Stimulated activated CD8-positive, alpha-beta memory T cell treated with anti-CD3 and anti-CD28 coated beads, Interleukin-15, amount 100 ng/mL, for 4 hours (primary cell): ENCODE data around the gene NR3C1.
"Not testable (repeated sequence)": the region's sequence is repeated elsewhere in the genome, so short reads cannot be mapped to it uniquely, and the experiment has no call there.

Source experiments
- DNase-seq, 2 donors: peaks; one replicate each; pipeline ENCODE4 v3.0.0-alpha.2; 2020; ENCODE audit warnings: low read depth in 2 of 2

The NR3C1 gene

DNA sequence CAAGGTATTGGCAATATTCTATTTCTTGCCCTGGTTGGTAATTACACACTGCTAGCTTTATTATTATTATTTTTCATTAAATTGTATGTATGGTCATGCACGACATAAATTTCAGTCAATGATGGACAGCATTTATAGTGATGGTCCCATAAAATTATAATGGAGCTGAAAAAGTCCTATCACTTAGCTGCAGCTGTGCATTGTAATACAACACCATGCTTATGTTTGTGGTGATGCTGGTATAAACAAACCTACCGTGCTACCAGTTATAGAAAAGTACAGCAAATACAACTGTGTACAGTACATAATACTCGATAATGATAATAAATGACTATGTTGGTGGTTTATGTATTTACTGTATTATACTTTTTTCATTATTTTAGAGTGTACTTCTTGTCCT lies 65.5 kb downstream of the NR3C1 start:
- DNase-seq: no peak

DNA sequence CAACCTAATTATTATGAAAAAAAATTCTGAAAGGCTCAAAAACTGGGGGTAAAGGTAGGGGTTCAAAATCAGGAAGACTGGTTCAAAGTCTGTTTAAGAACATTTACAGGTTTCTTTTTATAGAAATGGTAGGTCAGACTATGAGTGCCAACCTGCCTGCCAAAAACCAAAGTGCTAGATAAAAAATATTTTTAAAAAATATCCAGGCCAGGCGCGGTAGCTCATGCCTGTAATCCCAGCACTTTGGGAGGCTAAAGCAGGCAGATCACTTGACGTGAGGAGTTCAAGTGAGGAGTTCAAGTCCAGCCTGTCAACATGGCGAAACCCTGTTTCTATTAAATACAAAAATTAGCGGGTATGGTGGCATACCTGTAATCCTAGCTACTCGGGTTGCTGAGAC lies 67.0 kb downstream of the NR3C1 start:
- DNase-seq: no peak

DNA sequence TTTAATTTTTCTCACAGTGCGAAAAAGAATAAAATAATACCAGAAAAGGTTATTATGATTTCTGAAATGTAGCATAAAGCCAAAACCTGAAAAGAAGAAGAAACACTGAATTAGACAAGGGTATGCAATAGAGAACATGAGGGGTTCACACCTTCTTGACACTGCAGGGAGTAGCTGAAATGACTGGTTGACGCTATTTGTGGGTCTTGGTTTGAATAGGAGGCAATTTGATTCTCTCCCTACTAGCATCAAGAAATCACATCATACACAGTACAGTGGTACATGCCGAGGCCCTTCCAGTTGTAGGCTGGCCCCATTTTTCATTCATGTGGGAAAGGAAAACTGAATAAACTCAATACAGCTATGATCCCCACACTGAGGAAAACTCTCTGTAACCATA lies 68.6 kb downstream of the NR3C1 start:
- DNase-seq: no peak

DNA sequence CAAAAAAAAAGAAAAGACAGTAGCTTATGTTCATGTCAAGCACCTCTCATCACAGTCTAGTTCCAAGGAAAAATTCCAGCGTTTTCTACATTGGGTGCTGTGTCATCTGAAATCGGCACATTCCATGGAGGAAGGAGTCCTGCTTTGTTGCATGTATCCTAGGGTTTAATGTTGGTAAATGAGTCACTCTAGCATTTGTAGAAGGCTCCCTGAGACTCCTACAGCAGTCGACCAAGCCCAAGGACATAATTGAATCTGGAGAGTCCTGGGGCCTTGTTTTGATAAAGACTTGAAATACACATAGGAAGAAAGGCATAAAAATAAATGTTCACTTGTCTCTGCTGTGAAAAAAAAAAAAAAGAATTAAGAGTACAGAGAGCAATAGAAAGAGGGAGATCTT lies 69.1 kb downstream of the NR3C1 start:
- not testable (repeated sequence) for DNase-seq

DNA sequence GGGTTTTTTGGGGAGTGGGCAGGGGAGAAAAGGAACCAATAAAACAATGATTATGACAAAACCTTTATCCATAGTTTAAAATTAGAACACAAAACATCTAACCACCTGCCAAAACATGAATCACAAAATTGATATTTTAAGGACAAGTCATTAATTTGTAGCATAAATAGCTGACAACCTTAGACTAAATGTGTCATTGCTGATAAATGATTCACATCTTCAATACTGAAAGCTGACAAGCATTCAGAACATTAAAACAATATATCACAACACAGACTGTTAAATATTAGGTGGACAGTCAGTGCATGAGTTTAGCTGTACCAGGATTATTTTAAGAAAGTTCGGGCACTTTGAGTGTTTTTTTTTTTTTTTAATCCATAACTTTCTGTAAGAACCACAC lies 71.5 kb downstream of the NR3C1 start:
- DNase-seq: no peak

DNA sequence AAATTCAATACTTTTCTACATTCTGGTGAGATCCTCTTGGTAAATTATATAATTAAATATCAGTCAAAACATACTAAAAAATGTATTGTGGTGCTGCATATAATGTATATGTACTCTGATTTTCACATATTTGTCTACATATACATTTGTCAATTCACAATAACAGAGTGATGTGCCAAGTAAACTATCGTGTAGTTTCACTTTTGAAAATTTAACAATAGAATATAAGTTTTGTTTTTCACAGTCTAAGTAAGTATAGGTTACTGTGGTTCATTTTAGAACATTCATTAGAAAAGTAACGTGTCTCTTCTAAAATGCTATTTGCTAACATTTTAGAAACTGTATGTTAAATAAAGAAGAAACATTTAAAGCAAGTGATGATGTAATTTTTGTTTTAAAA lies 73.6 kb downstream of the NR3C1 start:
- DNase-seq: no peak

DNA sequence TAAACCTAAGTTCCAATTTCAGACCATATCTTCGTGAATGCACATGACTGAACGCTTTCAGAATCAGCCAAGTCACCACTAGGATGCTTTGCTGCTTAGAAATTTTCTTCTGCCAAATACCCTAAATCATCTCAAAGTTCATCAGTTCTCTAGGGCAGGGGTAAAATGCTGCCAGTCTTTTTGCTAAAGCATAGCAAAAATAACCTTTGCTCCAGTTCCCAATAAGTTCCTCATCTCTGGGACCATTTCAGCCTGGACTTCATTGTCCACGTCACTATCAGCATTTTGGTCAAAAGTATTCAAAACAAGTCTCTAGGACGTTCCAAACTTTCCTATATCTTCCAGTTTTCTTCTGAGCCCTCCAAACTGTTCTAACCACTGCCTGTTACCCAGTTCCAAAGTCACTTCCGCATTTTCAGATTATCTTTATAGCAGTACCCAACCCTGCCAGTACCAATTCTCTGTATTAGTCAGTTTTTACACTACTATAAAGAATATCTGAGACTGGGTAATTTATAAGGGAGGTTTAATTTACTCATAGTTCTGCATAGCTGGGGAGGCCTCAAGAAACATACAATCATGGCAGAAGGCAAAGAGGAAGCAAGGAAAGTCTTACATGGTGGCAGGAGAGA lies 74.8 kb downstream of the NR3C1 start:
- no peak for DNase-seq

DNA sequence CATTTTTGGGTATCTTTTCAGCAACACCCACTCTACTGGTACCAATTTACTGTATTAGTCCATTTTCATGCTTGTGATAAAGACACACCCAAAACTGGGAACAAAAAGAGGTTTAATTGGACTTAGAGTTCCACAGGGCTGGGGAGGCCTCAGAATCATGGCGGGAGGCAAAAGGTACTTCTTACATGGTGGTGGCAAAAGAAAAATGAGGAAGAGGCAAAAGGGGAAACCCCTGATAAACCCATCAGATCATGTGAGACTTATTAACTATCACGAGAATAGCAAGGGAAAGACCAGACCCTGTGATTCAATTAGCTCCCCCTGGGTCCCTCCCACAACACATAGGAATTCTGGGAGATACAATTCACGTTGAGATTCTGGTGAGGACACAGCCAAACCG lies 78.4 kb downstream of the NR3C1 start:
- not testable (repeated sequence) for DNase-seq

DNA sequence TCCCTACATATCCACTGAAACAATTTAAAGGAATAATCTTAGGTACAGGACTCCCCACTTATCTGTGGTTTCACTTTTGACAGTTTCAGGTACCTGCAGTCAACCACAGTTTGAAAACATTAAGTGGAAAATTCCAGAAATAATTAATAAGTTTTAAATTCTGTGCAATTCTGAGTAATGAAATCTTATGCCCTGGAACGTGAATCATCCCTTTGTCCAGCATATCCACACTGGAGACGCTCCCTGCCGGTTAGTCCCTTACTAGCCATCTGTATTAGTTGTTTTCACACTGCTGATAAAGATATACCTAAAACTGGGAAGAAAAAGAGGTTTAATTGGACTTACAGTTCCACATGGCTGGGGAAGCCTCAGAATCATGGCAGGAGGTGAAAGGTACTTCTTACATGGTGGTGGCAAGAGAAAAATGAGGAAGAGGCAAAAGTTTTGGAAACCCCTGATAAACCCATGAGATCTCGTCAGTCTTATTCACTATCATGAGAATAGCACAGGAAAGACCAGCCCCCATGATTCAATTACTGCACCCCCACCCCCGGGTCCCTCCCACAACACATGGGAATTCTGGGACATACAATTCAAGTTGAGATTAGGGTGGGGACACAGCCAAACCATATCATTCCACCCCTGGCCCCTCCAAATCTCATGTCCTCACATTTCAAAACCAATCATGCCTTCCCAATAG lies 80.4 kb downstream of the NR3C1 start:
- DNase-seq: not testable (repeated sequence)

DNA sequence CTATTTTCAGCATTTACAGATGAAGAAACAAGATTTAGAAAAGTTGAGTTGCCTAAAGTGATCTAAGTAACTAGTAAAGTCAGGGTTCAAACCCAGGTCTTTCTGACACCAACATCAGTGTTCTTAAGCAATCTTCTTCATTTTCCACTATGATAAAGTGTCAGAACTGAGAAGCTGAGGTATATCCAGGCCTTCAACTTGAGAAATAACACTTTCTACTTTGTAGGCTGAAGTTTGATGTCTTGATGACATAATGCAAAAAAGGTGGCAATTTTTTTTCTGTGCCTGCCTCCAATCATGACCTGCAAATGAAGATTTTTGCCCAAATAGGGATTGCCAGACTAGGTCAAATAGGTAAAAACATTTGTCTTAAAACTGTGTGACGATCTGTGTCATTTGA lies 81.3 kb downstream of the NR3C1 start:
- DNase-seq: no peak

DNA sequence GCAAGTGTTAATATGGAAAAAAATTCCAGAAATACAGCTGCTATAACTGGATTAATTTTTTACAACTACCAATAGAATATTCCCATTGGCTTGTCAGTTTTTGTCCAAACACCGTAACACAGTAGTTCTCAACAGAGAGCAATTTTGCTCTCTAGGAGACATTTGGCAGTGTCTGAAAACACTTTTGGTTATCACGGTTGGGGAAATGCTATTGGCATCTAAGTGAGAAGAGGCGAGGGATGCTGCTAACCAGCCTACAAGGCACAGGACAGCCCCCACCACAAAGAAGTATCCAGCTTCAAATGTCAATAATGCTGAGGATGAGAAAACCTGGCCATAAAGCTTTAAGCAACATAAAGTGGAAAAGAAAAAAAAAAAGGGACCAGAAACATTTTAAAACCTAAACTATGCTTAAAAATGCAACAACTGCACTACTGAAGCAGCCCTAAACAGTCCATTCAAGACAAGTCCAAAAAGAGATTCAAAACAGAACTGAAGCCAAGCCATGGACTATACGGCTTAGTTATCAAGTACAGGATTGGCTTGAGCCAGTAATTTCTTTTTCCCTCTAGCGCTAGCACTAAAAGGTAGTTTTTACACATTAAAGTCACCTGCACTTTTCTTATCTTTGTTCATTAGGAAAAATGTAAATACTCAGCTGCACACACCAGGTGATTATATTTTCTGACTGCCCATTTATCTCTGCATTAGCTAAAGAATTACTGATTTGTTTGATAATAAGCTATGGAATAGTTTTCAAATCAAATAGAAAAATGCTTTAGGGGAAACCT lies 83.9 kb downstream of the NR3C1 start:
- no peak for DNase-seq

DNA sequence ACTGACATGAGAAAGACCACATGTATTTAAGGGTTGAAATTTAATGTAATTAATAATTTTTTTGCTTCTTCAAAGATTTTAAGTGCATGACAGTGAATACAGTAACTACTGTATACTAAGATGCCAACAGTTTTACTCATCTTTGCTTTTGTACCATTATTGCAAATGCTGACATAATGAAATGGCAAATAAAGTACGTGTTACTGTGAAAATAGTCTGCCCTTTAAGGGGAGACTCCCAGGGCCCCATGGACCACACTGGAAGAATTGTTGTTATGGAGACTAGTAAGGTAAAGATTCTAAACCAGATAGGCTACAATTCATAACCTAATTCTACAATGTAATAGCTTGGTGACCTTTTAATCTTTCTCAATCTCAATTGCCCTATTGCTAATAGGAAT lies 84.7 kb downstream of the NR3C1 start:
- DNase-seq: no peak

DNA sequence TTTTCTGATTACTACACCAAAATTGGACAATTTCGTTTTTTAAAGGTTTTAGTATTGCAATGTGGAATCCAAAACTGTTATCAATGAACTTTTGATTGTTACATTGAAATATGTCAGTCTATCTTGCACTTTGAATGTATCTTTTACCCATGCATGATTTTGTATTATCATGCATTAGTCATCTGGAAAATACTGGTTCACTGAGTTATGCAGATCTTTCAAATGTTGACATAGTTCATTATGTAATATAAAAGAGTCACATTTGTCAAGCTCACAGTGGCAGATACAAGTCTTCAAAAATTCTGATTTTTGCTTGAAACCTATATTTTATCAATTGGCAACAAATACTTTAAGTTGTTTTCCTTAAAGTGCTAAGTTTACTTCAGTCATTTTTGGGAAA lies 85.2 kb downstream of the NR3C1 start:
- no peak for DNase-seq

DNA sequence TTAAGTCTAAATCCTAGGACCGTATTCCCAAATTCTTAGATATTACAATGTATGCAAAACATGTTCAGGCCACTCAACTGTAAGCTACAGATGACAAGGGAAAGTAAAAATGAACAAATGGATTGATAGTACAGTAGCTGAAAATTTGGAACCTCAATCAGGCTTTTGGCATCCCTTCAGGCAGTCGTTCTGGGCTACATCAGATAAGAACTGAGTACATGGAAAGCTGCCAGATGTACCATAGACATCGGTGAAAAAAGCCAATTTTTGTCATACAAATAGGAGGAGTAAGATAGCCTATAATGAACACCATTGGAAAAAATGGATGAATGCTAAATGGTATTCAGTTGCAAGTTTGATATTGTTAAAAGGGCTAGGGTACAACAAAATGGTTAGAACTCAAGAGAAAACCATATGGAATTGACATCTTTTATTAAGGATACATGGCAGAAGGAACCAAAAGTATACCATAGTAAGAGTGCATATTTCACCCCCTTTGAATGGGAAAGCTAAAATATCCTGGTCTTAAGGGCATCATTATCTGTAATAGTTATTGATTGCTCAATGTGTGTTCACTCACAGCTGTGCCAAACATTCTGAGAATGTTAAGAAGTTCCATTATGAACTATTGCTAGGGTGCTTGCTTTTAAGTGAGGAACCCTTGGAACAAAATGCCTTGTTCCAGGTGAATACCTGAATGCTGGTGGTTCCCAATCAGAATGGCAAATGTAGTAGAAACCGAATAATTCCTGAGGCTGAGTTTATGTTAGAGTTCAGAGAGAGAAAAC lies 86.4 kb downstream of the NR3C1 start:
- DNase-seq: no peak

DNA sequence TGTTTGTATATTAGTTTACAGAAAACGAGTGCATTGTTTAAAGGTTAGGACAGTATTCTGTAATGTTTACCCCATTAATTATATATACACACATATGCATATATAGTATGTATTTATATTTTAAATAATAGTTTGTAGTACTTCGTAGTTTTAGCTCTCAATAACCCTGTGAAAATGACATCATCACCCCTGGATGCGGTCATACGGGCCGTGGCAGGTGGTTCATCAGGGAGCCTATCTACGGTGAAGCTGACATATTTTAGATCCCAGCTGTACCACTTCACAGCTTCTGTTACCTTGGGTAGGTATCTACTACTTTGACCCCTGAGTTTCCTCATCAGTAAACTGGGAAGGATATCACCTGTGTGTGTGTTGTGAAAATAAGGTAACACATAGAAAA lies 87.1 kb downstream of the NR3C1 start:
- no peak for DNase-seq

DNA sequence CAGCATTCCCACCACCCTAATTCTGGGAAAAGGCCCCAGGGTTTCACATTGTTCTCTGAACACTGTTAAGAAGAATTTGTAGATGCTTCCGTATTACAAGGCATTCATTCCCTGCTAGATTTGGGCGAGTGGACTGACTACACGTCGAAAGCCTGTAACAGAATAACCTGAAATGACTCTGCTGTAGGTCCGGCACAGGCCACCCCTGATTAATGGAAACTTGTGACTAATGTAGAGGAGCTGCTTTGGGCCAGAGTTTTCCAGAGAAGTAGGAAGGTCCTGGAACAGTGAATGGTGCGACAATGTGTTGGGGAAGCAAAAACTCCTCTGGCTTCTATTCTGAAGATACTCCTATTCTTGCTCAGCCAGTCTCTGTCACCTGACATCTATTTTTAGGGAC lies 87.6 kb downstream of the NR3C1 start:
- no peak for DNase-seq

DNA sequence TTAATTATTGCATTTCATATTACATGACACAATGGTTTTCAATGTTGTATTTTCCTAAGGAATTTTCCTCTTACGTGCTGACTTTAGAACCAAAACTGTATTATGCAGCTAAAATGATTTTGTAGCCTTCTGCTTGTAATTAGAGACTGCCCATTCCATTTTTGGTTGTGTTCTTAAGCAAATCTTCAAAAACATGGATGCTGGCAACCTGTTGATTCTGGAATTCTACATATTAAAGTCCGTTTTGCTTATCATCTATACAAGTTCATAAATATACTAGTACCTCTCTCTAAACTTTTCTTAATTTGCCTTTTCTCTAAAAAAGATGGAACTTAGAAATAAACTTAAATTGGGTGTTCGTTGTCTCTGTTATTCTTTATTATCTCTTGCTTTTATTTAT lies 88.3 kb downstream of the NR3C1 start:
- DNase-seq: no peak

DNA sequence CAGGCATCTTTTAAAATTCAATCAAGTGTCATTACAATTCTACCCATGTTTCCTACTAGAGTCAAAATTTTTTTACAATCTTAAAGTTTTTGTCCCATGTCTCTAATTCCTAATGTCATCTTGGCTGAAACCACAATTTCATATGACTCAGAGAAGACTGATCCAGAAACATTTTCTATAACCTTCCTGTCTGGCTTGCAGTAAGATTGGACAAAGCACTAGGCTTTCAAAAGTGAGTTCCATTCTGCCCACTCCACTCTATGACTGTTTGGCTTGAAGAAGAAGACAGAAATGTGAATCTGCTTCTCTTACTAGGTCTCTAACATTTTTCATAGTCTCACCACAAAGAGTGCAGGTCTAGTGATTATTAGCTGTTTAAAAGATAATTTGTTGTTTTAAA lies 88.8 kb downstream of the NR3C1 start:
- no peak for DNase-seq

DNA sequence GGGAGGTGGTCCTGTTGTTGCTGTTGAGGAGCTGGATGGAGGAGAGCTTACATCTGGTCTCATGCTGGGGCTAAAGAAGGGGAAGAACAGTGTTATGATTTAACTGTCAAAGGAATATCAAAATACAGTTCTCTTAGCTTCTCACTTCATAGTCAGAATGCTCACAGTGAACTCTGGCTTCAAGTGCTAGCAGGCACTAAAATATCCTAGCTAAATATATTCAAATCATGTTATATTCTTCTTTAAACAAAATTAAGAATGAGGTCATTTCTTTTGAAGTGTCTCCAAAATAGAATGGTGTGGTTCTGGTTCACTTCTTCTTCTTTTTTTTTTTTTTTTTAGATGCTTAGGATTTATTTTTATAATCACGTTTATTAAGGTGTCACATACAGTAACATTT lies 89.4 kb downstream of the NR3C1 start:
- no peak for DNase-seq

DNA sequence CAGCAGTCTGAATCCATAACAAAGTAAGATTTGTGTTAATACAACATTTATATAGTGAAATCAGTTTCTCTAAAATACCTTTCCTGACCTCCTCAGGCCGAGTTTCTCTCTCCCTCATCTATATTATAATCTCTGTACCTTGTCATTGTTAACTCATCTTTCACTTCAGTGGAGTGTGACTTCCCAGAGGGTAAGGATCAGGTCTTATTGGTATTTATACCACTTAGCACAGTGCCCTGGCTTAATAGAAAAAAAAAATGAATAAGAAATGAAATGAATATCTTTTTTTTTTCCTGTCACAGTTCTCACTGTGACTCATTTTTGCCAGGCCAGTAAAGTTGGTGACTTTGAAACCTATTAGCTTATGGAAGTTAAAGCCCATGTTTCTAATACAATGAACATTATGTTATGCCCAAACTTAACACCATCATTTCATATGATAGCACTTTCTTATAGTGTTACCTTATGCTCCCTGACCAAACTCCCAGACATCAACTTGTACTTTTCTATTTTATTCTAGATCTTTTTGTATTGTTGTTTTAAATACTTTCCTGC lies 90.1 kb downstream of the NR3C1 start:
- DNase-seq: no peak

DNA sequence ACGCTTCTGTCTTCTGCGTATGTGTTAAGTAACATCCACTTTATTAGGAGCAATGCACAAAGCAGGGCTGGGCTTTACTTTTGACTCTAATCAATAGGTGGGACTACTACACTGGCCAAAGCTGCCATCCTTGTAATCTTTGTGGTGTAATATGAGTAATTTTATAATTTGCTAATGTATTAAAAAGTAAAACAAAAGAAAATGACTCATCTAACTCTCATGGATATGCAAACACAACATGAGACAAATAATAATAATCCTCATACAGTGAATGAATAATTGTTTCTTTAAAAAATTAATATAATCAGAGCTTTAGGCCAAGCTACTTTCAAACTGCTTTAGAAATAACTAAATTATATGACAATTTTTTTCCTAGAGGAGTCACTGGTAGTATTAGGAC lies 90.7 kb downstream of the NR3C1 start:
- DNase-seq: no peak

DNA sequence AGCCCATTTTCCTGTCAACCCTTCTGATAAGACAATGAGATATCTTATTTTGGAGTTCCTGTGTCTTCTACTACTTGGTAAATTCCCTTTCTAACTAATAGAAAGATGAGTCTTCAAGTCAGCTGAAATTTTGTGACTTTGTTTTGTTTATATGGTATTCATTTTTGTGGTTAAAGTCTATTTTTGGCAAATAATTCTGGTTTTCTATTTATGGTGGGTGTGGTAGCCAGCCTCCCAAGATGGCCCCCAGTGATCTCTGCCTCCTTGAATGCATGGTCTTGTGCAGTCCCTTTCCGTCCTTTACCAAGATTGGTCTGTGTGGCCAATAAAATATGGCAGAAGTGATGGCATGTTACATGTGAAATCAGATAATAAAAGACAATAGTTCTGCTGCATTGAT lies 91.5 kb downstream of the NR3C1 start:
- no peak for DNase-seq
